NCI-H1694 treated with DMSO at 0.1 percent for 48 hours (cell line): Measurements from ENCODE around the gene GSTM4.
A peak's percentile ranks its signal among the peaks of the same experiment; 100 is the strongest.

ENCODE experiments used
- DNase-seq: peaks from one replicate; lab custom pipeline; 2025; lab: John Stamatoyannopoulos, UW

GSTM4 gene

DNA sequence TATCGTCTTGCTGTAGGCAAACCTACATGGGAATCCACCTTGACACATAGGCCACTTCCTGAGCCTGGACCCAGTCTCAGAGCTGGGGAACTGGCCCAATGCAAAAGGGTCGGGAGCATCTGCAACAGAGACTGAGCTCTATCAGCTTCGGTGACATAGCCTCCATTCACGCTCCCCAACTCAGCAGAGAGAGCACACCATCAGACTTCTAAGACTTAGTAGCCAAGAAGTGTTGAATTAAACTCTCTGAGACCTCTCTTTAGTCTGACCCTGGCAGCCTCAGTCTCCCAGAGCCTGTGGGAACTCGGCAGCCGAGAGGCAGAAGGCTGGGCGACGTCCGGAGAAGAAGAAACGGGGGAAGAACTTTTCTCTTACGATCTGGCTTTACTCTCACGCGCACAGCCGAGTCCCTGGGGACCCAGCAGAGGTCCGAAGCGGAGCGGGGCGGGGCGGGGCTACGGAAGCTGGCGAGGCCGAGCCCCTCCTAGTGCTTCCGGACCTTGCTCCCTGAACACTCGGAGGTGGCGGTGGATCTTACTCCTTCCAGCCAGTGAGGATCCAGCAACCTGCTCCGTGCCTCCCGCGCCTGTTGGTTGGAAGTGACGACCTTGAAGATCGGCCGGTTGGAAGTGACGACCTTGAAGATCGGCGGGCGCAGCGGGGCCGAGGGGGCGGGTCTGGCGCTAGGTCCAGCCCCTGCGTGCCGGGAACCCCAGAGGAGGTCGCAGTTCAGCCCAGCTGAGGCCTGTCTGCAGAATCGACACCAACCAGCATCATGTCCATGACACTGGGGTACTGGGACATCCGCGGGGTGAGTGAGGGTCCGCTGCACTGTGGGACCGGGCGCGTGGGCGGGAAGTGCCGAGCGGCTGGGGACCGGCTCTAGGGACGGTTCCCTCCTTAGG is at the start of gene GSTM4:
TSS of gene GSTM4 (plus strand) at position 485 of the 905 bp plus-strand sequence. CDS start at position 776, 291 bp downstream.
- DNase-seq: no peak

DNA sequence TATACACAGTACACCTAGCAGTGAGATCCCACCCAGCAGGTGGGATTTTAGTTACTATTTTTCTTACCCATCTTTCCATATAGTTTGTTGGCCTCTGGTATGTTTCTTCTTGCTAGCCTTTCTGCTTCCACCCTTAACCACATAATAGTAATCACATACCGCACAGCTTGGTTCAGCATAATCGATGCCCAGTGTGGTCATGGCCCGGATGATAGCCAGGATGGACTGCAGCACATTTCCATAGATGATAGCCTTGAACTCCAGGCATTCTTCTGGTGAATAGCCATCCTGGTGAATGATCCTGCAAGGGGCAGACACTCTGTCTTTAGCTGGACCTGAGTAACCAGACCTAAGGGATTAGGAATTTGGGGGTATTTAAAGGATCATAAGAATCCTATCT is 46.0 kb upstream of the GSTM4 start:
- DNase-seq: no peak

DNA sequence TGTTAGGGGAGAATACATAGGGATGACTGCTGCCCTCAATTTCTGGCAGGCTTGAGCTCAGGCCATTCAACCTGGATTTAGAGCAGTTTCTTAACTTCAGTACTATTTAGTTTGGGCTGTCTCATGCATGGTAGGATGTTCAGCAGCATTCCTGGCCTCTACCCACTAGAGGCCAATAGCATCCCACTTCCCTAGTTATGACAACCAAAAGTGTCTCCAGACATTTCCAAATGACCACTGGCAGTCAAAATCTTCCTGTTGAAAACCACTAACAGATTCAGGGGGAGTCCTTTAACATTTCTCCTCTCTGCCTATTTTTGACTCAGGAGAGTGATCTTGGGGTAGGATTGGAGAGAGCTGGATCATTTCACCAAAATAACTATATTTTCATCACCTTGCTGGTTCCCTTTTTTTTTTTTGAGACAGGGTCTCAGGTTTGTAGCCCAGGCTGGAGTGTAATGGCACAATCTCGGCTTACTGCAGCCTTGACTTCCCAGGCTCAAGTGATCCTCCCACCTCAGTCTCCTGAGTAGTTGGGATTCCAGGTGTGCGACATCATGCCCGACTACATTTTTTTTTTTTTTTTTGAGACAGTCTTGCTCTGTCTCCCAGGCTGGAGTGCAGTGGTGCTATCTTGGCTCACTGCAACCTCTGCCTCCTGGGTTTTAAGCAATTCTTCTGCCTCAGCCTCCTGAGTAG is 45.1 kb upstream of the GSTM4 start:
- DNase-seq: no peak

DNA sequence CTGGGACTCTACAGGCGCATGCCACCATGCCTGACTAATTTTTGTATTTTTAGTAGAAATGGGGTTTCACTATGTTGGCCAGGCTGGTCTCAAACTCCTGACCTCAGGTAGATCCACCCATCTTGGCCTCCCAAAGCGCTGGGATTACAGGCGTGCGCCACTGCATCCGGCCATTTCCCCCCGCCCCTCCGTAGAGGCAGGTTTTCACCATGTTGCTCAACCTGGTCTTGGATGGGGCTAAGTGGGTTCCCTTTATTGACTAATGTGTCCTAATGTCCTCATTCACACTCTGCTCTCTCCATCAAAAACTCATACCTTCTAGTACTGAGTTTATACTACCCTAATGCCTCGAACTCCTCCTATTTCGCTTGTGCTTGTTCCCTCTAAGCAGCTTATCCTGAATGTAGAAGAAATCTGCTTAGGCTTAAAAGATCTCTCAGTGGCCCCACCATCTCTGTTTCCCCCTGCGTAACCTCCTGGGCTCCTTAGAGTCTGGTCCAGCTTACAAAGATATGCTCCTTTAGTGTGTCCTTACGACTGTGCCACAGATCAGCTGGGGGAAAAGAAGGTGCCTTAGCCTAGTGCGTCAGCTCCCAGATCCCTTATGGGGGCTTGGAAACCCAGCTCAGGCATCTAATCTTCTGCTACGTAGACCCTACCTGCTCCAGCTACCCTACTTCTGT is 44.5 kb upstream of the GSTM4 start:
- DNase-seq: no peak

DNA sequence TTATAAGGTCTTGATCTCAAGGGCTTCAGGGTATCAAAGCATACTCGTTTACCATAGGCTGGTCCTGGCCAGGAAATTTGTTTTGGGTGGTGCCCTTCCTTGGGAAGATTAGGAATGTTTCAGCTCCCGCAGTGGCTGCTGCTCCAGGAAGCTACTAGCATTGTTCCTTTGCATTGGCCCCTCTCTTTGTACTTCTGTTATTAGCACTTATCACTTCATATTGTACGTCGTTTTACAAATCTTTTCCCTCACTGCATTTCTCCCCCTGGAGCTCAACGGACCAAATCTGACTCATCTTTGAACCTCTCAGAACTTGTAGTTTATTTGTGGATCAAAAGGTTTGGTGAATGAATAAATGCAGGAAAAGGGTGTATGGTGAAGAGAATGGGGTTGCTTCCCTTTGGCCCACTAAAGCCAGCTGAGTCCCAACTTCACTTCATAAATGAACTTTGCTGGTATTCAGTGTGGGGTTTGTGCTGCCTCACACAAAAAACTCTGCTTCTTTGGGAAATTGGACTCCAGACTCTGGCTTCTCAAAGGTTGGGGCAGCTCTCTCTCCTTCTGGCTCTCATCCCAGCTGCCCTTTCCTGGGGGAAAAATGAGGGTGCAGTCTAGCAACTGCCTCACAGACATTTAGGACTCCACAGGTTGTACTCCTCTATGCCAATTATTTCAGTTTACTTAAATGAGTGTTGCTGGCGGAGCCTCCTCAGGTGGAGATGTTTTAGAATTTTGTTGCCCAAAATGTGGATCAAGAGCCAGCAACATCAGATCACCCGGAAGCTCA is 42.3 kb upstream of the GSTM4 start:
- no peak for DNase-seq

DNA sequence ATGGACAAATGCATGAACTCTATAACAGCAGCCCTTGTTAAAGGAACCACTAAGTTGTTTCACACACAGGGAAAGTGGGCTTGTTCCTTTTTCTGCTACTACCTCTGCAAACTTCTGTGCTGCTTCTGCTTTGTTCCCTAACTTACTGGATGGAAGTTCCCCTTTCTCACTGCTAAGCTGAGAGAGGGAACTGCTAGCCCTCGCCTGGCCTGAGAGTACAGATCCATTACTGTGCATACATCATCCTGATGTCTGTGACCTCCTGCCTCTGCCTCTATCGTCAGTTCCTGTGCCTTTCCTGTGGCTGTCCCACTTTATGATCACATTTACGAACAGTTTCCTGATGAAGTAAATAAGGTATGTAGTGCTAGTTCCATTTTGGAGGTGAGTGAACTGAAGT is 40.0 kb upstream of the GSTM4 start:
- peak; percentile 11 for DNase-seq

DNA sequence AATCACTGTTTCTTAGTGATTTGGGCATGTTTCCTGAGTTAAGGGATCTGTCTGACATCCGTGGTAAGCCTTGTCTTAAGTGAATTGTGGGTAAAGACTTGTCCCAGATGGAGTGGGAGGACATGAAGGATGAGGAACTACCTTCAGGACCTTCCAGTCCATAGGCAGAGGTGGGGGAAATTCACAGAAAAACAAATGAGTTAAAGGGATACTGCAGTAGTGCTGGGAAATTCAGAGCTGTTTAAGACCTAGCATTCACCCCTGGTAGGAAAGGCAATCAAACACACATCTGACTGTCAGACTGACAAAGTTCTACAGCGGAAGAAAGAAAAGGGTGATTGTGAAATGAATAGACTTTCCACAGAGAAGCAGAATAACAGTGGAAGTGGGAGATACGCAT is 39.5 kb upstream of the GSTM4 start:
- DNase-seq: no peak

DNA sequence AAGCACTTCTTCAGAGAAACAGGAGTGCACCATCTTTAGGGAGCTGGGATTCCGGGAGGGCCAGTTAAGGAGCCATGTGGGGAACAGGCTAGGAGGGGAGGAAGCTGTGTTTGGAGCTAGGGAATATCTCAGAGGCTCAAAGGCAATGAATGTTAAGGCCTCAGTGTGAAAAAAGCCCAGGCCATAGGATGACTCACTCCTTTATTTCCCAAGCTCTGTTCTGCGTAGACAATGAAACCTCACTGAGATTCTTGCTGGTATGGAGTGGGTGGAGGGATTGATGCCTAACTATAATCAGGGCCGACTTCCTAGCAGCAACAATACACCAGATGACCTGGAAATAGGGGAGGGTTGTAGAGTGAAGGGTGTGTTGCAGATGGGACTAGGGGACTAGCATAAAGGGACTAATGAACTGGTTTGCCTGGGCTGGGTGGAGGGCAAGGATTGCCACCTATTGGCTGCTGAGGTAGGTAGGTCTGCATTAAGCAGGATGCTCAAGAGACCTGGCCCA is 38.6 kb upstream of the GSTM4 start:
- DNase-seq: no peak

DNA sequence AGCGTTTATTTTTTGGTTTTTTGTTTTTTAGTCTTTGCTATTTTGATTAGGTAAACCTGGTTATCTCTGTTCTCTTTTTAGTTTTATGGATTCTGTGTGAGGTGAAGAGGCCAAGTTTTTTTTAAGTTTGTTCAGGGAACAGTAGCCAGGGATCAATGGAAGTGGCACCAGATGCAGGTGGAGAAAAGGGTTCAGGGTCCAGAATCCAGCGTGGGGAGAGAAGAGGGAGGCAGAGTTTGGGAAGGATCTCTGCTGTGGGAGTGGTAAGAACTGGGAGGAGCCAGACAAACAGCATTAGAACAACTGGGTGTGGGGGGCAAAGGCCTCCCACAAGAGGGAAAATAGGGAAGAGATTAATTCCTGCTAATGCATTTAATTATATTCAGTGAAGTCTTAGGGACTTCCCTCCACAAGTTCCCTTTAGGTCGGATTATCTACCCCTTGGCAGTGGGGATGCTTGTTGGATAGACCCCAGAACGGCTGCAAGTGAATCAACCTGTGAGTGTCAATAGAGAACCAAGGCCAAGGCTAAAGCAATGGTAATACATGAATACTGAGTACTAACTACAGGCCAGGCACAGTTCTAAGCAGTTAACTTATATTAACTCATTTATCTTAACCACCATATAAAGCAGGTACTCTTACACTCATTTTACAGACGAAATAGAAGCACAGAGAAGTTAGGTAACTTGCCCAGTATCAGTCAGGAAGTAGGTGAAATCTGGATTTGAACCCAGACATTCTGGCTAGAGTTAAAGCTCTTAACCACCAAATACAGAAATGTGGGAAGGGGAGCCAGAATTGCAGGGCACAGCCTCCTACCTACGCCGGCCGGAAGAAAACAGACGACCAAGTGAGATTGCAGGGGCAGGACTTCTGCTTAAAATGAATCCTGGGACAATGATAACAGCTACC is 37.0 kb upstream of the GSTM4 start:
- no peak for DNase-seq

DNA sequence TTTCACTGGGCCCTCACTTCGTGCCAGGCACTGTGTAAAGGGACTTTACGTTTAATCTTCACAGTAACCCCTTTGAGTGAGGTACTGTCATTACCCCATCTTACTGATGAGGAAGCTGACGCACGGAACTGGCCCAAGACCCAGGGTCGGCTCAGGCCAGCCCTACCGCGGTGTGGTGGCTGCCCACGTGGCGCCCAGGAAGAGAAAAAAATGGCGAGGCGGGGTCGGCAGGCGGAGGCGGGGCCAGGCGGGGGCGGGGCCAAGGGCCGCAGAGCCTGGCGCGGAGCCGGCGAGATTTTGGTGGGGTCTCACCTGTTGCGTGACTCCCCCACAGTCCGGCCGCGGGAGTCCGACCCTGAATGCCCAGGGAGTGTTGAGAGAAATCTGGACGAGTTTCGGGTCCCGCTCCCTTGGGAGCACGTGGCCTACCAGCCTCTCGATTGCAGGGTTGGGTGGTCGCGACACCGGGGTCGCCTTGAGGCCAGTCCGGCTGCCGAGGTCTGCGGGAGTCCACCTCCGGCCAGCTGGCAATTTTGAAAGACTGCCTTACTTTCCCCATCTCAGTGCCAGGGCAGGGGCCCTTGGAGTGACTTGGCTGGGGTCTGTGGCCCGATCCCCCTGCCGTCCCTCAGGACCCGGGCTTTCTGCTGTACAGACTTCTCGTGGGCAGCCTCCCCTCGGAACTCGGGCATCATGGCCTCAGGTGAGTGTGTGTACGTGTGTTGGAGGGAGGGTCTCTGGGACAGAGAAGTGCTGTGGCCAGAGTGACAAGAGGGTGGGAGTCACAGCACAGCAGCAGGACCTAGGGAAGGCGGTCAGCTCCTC is 36.1 kb upstream of the GSTM4 start, which contains the start of the genes AMPD2 and GNAT2:
TSS of gene AMPD2 (plus strand) at position 262 of the 825 bp plus-strand sequence. CDS start 1,339 bp downstream, outside the sequence.
TSS of gene GNAT2 (minus strand) at position 41 of the 825 bp plus-strand sequence. CDS start 6,746 bp downstream, outside the sequence.
- DNase-seq: peak; percentile 31

DNA sequence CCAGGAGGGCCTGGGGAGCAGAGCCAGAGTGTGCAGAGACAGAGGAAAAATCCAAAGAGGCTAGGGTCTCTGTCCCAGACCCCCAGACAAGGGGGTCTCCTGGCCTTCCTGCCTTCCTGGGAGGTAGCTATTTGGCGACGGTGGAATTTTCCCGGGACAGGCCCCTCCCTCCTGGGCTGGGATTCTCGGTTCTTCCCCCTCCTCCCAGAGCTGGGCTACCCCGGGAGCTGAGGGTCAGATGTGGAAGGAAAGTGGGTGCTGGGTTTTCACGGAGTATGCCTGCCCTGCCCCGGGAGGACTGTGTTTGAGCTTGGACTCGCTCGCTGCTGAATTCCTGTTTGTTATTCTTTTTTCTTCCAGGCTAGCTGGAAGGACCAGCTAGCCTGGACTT is 35.5 kb upstream of the GSTM4 start:
- DNase-seq: no peak

DNA sequence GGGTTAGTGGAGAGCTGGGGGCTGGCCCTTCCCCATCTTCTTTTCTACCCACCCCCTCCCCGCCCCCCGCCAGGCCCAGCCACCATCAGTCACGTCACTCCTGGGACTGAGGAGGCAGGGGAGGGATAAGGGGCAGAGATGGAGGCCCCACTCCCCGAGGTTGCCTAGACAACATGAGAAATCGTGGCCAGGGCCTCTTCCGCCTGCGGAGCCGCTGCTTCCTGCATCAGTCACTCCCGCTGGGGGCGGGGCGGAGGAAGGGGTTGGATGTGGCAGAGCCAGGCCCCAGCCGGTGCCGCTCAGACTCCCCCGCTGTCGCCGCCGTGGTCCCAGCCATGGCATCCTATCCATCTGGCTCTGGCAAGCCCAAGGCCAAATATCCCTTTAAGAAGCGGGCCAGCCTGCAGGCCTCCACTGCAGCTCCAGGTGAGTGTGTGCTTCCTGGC is 35.0 kb upstream of the GSTM4 start:
- peak; percentile 95 for DNase-seq

DNA sequence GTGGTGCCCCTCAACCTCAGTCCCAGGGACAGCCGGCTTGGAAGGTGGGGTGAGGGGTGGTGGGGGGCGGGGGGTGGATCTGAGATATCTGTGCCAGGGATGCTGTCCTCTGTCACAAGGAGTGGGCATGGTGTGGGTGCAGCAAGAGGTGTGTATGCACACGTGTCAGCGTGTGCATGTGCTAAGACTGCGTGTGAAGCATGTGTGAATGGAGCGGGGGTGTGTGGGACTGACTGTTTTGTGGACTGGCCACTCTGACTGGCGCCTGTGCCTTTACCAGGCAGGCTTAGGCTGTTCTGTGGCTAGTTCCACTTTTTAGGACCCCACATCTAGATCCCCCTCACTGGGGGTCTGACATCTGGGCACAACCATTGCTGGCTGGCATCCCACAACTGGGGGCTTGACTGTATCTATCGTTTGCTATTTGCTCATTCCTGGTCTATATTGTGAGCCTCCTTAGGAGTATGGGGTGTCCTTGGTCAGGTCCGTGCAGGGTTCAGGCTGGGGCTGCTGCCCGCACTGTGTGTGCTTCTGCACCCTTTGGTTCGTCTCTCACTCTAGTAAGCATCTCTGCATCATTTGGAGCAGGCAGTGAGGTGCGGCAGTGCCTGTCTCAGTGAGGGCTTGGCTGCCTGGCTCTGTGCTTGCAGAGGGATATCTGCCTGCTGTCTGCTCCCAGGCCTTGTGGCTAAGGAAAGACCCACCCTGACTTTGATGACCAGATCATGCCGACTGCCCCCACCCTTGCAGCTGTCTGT is 34.3 kb upstream of the GSTM4 start:
- DNase-seq: no peak

DNA sequence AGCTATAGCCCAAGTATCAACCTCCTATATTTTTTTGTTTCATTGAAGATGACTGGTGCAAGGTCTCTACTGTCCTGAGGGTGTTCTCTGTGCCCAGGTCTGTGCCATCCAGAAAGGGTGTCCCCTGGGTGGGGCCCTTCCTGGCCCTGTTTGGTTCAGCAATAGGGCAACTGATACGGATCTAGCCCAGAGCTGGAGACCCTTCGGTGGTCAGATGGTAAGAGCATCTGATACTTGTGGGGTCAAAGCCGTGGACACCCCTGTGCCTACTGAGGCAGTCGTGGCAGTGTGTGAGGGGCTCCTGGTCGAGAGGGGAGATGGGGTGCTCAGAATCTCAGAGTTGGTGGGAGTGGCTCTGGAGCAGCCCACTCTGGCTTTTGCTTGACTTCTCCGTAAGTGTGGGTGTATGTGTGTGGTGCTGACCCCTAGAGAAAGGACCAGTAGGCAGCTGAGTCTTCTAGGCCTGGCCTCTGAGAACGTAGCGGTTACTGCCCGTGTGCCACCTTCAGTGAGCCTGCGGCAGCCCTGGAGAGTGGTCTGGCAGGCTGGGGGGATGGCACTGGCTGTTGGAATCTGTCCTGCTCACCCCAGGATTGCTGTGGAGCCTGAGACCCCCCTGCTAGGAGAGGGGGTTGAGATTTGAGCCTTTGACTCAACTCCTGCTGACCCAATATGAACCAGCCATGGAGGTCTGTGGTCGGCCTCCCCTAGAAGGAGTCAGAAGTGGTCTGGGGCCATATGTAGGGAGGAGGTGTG is 33.6 kb upstream of the GSTM4 start:
- DNase-seq: no peak

DNA sequence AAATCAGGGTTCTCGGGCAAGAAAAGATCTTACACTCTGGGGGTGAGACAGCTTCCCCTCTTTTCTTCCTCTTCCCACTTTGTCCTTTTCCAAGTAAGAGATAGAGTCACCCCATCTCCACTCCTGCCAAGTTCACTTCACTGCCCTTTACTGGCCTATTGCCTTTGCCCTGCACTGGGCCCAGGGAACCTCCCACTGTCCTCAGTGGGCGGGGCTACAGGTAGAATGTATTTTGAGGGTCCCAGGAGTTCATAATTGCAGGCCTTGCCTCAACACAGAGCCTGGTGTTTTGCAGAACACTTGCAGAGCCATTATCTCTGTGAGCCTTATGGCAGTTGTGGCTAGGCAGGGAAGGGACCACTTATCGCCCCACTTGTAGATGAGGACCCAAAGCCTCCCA is 33.0 kb upstream of the GSTM4 start:
- DNase-seq: no peak

DNA sequence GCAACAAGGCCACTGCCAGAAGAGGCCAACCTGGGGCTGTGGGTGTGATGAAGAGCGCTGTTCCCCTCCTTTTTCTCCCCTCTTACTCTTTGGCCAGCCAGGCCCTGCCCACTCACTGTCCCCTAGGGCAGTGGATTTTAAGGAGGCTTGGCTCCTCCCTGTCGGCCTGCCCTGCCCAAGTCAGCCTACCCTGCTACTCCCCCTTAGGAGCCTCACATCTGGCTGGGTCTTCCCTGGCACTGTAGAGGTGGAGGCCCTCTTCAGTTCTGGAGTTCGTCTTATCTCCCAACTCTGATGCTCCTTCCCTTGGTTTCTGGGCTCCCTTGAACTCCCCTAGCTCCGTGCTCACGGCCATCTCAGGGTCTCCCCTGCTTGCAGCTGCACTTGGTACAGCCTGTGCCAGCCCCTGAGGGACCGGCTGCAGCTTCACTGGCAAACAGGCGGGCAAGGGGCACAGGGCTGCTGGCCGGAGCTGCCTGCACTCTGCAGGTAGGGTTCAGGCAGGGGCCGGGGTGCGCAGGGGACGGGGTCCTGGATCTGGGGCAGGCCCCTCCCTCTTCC is 32.2 kb upstream of the GSTM4 start:
- no peak for DNase-seq

DNA sequence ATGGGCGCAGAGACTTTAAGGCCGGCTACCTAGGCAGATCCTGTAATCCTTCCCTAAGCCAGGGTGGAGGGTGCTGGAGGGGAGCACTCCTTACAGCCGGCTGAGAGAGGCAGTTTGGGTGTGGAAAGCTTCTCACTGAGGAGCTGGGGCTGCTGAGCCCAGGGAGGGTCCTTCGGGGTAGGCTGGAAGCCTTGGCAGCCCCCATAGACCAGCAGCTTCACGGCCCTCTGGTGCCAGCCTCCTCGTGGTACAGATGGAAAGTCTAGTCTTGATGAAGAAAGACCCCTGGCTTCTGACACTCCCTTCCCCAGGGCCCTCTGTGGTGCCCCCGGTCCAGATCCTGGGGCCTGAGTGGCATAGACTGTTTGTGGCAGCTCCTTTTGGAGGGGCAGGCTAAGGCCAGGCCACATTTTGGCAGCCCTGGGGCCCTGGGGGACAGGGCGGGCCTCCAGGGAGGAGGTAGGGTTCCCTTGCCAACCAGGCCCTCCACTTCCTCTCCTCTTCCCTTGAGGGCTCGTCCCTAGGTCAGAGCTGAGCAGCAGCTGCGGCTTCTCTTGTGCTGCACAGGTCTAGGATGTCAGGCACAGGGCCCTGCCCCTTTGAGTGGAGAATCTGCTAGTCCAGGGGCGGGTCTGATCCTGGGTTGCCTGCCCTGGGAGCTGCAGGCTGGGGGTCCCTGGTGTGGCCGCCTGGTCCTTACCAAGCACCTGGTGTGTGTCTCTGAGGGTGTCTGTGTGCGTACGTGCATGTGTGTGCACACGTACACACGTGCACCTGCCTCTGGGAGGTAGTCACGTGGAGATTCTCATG is 31.5 kb upstream of the GSTM4 start:
- DNase-seq: no peak
